HEK293T (cell line): Measurements from ENCODE around the gene PIGU.

Experiments
- ARNT ChIP-seq: fragments of 450-650 bp; IDR thresholded peaks from 2 replicates; pipeline ENCODE4 v1.6.1; 2017; ENCODE audit warnings: mild to moderate bottlenecking
- BHLHE40 ChIP-seq: fragments of 450-650 bp; IDR thresholded peaks from 2 replicates; pipeline ENCODE4 v1.6.1; 2016; ENCODE audit warnings: mild to moderate bottlenecking, moderate library complexity, borderline replicate concordance
- CTBP1 ChIP-seq: fragments of 450-650 bp; IDR thresholded peaks from 2 replicates; pipeline ENCODE4 v1.6.1; 2016; ENCODE audit warnings: borderline replicate concordance
- ELF4 ChIP-seq: fragments of 450-650 bp; IDR thresholded peaks from 2 replicates; pipeline ENCODE4 v1.6.1; 2017; ENCODE audit warnings: antibody characterized with exemption
- FOXK2 ChIP-seq: fragments of 450-650 bp; IDR thresholded peaks from 2 replicates; pipeline ENCODE4 v1.6.1; 2016; ENCODE audit warnings: mild to moderate bottlenecking
- FOXM1 ChIP-seq: fragments of 450-650 bp; IDR thresholded peaks from 2 replicates; pipeline ENCODE4 v1.6.1; 2017; ENCODE audit warnings: mild to moderate bottlenecking, borderline replicate concordance
- NFRKB ChIP-seq: fragments of 450-650 bp; IDR thresholded peaks from 2 replicates; pipeline ENCODE4 v1.6.1; 2016; ENCODE audit warnings: mild to moderate bottlenecking, moderate library complexity
- PKNOX1 ChIP-seq: fragments of 450-650 bp; IDR thresholded peaks from 2 replicates; pipeline ENCODE4 v1.6.1; 2016
- SP1 ChIP-seq: fragments of 450-650 bp; IDR thresholded peaks from 2 replicates; pipeline ENCODE4 v1.6.1; 2017
- SUZ12 ChIP-seq: fragments of 450-650 bp; IDR thresholded peaks from 2 replicates; pipeline ENCODE4 v1.6.1; 2016; ENCODE audit warnings: mild to moderate bottlenecking
- TARDBP ChIP-seq: fragments of 450-650 bp; IDR thresholded peaks from 2 replicates; pipeline ENCODE4 v1.6.1; 2016
- ZNF384 ChIP-seq: fragments of 450-650 bp; IDR thresholded peaks from 2 replicates; pipeline ENCODE4 v1.6.1; 2016

- TF ChIP-seq SP1 (no peak), BHLHE40 (no peak), ZNF384 (no peak), CTBP1 (no peak), ELF4 (no peak), TARDBP (no peak), PKNOX1 (no peak), FOXM1 (no peak), NFRKB (no peak), SUZ12 (no peak), FOXK2 (no peak), ARNT (no peak)
These were observed 116.8 kb downstream of the PIGU start for GRCh38 chr20:34560141-34560523.
